Measurements from ENCODE around the gene DOCK4.

DNA sequence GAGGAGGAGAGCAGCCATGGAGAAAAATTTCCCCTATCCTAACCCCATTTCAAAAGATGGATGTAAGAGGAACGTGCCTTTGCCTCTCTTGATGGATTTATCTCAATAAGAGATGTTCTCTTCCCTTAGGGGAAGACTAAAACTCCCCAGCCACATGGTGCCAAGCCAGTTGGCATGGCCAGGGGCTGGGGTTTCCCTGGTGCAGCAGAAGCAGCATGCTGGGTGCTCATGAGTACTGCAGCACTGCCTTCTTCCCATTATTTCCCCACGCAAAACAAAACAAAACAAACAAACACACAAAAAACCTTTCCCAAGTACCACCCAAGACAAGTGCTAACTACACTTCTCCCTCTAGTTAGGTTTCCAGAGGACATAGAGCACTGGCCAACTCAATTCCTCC, 97.2 kb downstream of the DOCK4 start:
- TF ChIP-seq EZH2 (IDR thresholded peaks at IDR 0.05; ENCODE audit: insufficient read depth, poor library complexity, severe bottlenecking) (no peak), EZH2phosphoT487 (IDR thresholded peaks at IDR 0.05; ENCODE audit: insufficient read depth, low read depth) (no peak)
